22Rv1 (cell line): Measurements from ENCODE around the gene AUP1.

ENCODE experiments used
- ZFX ChIP-seq: fragments of 450-650 bp; IDR thresholded peaks from 2 replicates; pipeline ENCODE4 v1.6.1; 2017; ENCODE audit warnings: antibody characterized with exemption, borderline replicate concordance
- TF ChIP-seq, protein P1 (sequence below): fragments of 450-650 bp; IDR thresholded peaks from 2 replicates; pipeline ENCODE4 v1.5.1; 2017; ENCODE audit warnings: mild to moderate bottlenecking

- TF ChIP-seq, protein P1, sequence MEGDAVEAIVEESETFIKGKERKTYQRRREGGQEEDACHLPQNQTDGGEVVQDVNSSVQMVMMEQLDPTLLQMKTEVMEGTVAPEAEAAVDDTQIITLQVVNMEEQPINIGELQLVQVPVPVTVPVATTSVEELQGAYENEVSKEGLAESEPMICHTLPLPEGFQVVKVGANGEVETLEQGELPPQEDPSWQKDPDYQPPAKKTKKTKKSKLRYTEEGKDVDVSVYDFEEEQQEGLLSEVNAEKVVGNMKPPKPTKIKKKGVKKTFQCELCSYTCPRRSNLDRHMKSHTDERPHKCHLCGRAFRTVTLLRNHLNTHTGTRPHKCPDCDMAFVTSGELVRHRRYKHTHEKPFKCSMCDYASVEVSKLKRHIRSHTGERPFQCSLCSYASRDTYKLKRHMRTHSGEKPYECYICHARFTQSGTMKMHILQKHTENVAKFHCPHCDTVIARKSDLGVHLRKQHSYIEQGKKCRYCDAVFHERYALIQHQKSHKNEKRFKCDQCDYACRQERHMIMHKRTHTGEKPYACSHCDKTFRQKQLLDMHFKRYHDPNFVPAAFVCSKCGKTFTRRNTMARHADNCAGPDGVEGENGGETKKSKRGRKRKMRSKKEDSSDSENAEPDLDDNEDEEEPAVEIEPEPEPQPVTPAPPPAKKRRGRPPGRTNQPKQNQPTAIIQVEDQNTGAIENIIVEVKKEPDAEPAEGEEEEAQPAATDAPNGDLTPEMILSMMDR: 0 out of 2 replicates have a peak, but pooled peaks have one; percentile 4
- no peak for TF ChIP-seq ZFX
Observed at GRCh38 chr2:74548900-74549826, 19.7 kb upstream of the AUP1 start.
